ENCODE results near the gene SEPTIN14.
"Not testable (repeated sequence)": the region's sequence is repeated elsewhere in the genome, so short reads cannot be mapped to it uniquely, and the experiment has no call there.

The SEPTIN14 gene

GRCh38 chr7:55862652-55863051 is at the start of gene SEPTIN14:
SEPTIN14 (minus strand) TSS chr7:55862752; CDS start chr7:55861996, 756 bp downstream.
- DNase-seq (ENCODE audit: low read depth, low spot score): not testable (repeated sequence)

GRCh38 chr7:55903985-55904759 is 41.6 kb upstream of the SEPTIN14 start:
- no peak for DNase-seq (ENCODE audit: low read depth, low spot score)

GRCh38 chr7:55901059-55901458 is 38.5 kb upstream of the SEPTIN14 start:
- not testable (repeated sequence) for DNase-seq (ENCODE audit: low read depth, low spot score)

DNA sequence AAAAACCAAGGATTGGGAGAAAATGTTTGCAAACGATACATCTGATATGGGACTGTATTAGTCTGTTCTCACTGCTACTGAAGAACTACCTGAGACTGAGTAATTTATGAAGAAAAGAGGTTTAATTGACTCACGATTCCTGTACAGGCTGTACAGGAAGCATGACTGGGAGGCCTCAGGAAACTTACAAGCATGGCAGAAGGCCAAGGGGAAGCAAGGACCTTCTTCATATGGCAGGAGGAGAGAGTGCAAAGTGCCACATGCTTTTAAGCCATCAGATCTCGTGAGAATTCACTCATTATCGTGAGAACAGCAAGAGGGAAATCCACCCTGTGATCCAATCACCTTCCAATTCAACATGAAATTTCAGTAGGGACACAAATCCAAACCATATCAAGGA is 35.7 kb upstream of the SEPTIN14 start:
- DNase-seq (ENCODE audit: low read depth, low spot score): no peak

DNA sequence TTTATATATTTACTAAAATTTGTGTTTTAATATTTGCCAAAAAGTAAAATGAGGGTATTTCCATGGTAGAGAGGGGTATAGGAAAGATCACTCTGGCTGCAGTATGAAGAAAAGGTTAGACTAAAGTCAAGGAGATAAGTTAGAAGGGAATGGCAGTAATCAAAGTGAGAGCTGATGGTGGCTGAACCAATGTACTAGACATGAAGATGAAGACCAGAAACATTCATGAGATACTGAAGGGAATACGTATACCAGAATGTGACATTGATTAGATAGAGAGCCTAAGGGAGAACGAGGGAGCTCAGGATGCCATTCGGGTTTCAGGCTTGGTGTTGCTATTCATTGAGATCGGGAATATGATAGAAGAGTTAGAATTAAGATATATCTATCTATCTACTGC is 32.5 kb upstream of the SEPTIN14 start:
- no peak for DNase-seq (ENCODE audit: low read depth, low spot score)

DNA sequence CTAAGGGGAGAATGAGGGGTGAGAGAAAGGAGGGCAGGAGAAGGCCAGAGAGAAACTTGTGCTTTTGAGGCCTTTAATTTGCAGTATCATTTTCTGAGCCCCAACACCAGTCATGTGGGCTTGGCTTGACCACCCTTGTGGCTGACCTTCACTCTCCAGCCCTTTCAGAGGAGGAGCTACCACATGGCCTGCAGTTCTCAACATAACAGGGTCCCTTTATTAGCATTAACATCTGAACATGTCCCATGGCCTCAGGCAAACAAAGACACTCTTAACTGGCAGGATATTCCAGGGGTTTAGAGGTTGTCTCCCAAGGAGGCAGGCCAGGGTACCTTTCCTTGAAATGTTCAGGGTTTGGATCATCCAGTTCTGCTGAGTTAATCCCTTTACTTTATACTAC is 31.4 kb upstream of the SEPTIN14 start:
- DNase-seq (ENCODE audit: low read depth, low spot score): no peak

- DNase-seq (ENCODE audit: low read depth, low spot score): peak; percentile 51
Observed at GRCh38 chr7:55888378-55888777, 25.8 kb upstream of the SEPTIN14 start.

- no peak for DNase-seq (ENCODE audit: low read depth, low spot score)
Observed at GRCh38 chr7:55887821-55888247, 25.3 kb upstream of the SEPTIN14 start.

DNA sequence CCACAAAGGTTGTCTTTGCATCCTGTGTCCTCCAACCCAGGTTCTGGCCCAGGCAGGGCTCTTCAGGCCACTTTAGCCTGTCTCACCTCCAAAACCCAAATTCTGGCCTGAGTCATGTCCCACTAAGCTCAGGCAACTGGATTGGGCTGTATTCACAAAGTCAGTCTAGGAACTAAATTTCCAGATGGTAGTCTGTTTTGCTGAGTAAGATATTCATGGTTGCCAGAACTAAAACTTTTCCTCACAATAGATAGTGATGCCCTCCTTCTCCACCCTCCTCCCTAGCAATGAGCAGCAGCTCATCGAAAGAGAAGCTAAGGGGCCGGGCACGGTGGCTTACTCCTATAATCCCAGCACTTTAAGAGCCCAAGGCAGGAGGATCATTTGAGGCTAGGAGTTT is 21.8 kb upstream of the SEPTIN14 start:
- DNase-seq (ENCODE audit: low read depth, low spot score): no peak

GRCh38 chr7:55878691-55879090 is 16.1 kb upstream of the SEPTIN14 start:
- no peak for DNase-seq (ENCODE audit: low read depth, low spot score)

DNA sequence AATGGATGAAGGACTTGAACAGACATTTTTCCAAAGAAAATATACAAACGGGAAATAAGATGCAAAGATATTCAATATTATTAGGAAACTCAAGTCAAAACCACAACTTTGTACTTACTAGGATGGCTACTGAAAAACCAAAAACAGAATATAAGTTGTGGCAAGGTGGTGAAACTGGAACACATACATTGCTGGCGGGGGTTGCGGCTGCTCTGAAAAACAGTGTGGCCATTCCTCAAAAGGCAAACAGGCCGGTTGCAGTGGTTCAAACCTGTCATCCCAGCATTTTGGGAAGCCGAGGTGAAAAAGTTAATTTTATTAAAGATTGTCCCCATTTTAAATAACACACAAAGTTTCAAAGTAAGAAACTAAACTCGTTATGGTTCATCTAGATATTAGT is 14.8 kb upstream of the SEPTIN14 start:
- no peak for DNase-seq (ENCODE audit: low read depth, low spot score)

- DNase-seq (ENCODE audit: low read depth, low spot score): no peak
Observed at GRCh38 chr7:55873765-55874164, 11.2 kb upstream of the SEPTIN14 start.

DNA sequence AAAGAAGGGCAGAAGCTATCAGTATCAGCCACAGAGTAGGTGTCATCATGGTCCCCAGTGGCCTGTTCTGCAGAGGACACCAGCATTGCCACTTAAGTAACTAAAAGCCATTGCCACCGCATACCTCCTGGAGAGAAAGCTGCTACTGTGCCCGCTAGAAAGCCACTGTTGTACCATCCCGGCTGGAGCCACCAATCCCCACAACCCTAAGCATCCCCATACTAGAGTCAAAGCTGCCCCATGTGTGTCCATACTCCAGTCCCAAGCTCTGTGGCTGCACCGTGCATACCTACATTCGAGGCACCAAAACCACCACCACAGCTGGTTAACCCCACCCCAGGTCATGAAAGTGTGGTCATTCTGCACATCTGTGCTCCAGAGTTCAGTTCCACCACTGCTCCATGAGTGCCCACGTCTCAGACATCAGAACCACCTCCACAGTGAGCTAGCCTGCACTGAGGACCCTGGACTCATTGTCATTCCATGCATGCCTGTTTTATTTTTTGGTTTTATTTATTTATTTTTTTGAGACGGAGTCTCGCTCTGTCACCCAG is 9.5 kb upstream of the SEPTIN14 start:
- no peak for DNase-seq (ENCODE audit: low read depth, low spot score)

DNA sequence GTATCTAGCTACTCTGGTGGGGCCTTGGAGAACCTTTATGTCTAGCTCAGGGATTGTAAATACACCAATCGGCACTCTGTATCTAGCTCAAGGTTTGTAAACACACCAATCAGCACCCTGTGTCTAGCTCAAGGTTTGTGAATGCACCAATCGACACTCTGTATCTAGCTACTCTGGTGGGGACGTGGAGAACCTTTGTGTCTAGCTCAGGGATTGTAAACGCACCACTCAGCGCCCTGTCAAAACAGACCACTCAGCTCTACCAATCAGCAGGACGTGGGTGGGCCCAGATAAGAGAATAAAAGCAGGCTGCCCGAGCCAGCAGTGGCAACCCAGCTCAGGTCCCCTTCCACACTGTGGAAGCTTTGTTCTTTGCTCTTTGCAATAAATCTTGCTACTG is 6.4 kb upstream of the SEPTIN14 start:
- DNase-seq (ENCODE audit: low read depth, low spot score): not testable (repeated sequence)

DNA sequence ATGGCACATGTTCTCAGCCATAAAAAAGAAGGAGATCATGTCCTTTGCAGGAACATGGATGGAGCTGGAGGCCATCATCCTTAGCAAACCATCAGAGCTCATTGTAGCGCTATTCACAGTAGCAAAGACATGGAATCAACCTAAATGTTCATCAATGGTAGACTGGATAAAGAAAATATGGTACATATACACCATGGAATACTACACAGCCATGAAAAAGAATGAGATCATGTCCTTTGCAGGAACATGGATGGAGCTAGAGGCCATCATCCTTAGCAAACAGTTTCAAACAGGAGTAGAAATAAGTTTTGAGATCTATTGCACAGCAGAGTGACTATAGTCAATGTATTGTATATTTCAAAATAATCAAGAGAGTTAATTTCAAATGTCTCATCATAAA is 17.4 kb downstream of the SEPTIN14 start:
- not testable (repeated sequence) for DNase-seq (ENCODE audit: low read depth, low spot score)

DNA sequence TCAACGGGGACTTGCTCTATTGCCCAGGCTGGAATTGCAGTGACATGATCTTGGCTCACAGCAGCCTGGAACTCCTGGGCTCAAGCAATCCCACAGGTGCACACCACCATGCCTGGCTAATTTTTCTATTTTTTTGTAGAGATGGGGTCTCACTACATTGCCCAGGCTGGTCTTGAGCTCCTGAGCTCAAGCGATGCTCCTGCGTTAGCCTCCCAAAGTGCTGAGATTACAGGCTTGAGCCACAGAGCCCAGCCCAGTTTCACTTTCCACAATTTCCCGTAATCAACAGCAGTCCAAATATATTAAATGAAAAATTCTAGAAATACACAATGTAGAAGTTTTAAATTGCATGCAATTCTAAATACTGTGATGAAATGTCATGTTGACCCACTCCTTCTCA is 24.0 kb downstream of the SEPTIN14 start:
- no peak for DNase-seq (ENCODE audit: low read depth, low spot score)

DNA sequence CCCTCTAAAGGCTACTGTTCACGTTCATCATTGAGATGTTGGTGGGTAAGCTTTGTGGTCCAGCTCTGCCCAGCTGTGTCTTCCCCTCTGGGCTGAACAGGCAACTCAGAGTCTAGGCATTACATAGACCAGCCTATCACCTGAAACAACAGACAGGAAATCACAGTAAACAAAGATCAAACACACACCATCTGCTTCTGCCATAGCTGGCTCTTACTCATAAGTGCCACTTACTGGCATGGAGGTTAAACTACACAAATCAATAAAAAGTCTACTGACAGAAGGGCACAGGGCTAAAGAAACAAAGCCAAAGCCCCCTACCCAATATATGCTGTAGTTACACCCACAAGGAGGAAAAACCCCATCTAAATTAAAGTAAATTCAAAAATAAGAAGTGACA is 35.0 kb downstream of the SEPTIN14 start:
- DNase-seq (ENCODE audit: low read depth, low spot score): no peak

GRCh38 chr7:55818686-55819085 is 43.9 kb downstream of the SEPTIN14 start:
- no peak for DNase-seq (ENCODE audit: low read depth, low spot score)

DNA sequence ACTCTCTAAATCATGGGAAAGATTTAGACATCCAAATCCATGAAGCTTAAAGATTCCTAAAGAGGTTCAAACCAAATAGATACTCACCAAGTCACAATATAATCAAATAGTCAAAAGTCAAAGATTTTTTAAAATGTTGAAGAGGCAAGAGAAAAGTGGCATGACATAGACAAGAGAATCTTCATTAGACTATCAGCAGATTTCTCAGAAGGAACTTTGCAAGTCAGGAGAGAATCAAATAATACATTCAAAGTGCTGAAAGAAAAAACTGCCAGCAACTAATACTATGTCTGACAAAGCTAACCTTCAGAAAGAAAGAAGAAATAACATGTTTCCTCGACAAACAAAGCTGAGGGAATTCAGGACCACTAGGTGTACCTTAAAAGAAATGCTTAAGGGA is 65.3 kb downstream of the SEPTIN14 start:
- not testable (repeated sequence) for DNase-seq (ENCODE audit: low read depth, low spot score)

- no peak for DNase-seq (ENCODE audit: low read depth, low spot score)
Observed at GRCh38 chr7:55794527-55794926, 68.0 kb downstream of the SEPTIN14 start.

- DNase-seq (ENCODE audit: low read depth, low spot score): no peak
Observed at GRCh38 chr7:55792048-55792447, 70.5 kb downstream of the SEPTIN14 start.

DNA sequence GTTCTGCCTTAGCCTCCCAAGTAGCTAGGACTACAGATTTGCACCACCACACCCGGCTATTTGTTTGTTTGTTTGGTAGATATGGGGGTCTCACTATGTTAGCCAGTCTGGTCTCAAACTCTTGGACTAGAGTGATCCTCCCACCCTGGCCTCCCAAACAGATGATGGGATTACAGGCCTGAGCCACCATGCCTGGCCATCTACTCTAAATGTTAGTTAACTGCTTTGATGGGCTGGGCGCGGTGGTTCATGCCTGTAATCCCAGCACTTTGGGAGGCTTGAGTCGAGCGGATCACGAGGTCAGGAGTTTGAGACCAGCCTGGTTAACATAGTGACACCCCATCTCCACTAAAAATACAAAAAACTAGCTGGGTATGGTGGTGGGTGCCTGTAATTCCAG is 74.8 kb downstream of the SEPTIN14 start:
- no peak for DNase-seq (ENCODE audit: low read depth, low spot score)

- no peak for DNase-seq (ENCODE audit: low read depth, low spot score)
Observed at GRCh38 chr7:55786901-55787300, 75.7 kb downstream of the SEPTIN14 start.
